Measurements from ENCODE around the gene ANKDD1B. TPM values are rescaled to one million over a fixed set of nuclear protein-coding genes. Genes with fewer than 3 reads are reported as not detected.

ANKDD1B gene
- polyA plus RNA-seq, 3 donors, result 0.16 to 1.1 (median 0.46) TPM

DNA sequence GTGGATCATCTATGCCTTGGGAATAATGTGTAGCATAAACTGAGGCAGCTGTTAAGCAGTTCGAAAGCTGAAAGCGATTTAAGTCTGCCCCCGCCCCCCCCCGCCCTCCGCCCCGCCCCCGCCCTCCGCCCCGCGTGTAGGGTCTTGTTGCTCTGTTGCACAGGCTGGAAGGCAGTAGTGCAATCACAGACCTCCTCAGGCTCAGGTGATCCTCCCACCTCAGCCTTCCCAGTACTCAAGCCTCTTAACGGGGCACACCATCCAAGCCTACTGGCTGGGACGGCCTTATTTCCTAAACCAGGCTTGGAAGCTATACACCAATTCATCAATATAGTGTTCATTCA, 945 bp downstream of the ANKDD1B start:
- 24 to 42% (median 37%) methylated on average over 12 of the region's 12 CpGs for WGBS, 3 donors
- no peak overlapping the region for H3K27ac ChIP-seq (ENCODE audit: low read depth, low read length)

DNA sequence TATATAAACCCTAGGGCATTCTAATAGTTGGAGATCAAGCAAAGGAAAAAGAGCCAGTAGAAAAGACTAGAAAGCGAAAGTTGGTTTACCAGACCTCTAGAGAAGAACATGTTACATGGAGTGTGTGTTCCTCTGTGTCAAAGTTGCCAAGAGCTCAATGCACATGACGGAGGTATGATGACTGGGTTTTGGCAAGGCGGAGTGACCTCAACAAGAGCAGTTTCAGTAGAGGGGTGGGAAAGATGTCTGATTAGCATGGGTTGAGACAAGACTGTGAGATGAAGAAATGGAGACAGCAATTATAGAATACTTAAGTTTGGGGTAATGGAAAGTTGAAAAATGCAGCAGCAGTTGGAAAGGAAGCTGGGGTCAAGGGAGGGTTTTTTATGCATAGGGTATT, 1.6 kb downstream of the ANKDD1B start:
- 96 to 97% (median 97%) methylated on average over 3 of the region's 3 CpGs for WGBS, 3 donors
- H3K27ac ChIP-seq (ENCODE audit: low read depth, low read length), result no peak overlapping the region

DNA sequence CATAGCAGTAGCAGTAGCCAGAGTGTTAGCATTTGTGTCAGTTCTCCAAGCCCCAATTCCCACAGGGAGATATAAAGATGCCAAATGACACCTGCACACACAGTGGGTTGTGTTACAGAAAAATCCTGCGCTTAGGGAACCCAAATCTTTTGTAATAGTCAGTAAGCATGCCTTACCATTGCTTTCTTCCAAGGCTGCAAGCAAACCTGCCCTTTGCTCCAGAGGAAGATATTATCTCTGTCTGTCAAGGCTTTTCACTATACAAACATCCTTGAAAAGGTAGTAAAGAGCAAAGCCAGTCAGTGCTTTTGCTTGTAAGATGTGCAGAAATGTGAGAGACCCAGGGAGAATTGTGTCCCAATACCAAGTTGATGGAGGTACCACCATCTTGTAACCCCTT, 2.9 kb downstream of the ANKDD1B start:
- H3K27ac ChIP-seq (ENCODE audit: low read depth, low read length), result no peak overlapping the region
- WGBS, 3 donors, result 72 to 98% (median 94%) methylated on average over 1 of the region's 1 CpG

DNA sequence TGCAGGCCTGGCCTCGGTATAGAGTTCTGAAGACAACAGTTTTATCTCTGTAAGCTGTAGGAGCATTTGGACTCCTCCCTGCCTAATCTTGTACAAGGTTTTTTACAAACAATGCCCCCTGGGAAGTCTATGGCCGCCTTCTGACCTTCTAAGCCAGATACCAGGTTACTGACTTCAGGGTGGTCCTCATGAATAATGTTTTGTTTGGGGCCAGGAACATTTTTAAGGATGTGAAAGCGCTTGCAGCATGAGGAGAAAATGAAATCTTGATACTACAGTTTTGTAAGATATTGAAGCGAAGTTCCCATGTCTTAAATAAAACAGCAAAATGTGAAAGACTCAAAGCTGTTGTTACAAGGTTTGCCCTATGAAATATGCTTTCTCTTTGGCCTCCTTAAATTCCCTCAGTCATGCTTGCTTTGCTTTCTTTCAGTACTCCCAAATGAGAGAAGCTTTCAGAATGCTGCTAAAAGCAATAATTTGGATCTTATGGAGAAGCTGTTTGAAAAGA, 5.2 kb downstream of the ANKDD1B start:
- 64 to 77% (median 65%) methylated on average over 4 of the region's 4 CpGs for WGBS, 3 donors
- no peak overlapping the region for H3K27ac ChIP-seq (ENCODE audit: low read depth, low read length)

DNA sequence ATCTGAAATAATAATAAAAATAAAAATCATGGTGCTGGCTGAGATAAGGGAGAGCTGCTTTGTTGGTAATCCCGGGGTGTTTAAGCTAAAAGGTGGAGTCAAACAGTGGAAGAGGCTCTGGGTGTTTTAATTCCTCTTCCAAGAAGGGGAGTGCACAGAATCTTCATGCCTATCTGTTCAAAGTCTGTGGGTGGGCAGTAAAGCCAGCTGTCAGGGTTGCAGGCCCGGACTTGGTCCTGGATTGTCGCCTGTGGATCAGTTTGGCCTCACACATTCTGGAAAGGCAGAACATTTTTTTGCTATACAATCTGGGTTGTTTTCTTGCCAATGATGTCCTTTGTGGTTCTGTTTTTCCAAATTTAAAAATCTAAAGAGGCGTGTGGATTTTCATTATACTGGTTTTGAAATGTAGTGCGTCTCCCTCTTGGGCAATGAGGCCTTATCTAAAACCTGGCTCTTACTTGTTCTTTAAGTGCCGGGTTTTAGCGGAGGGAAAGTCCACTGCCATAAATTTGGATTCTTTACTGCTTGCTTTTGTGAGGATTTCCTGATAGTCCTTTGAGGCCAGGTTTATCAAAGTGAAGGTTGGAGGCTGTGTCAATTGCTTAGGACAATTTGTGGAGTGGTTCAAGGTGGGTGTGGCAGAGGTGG, 5.8 kb downstream of the ANKDD1B start:
- WGBS, 3 donors, result 65 to 78% (median 67%) methylated on average over 7 of the region's 7 CpGs
- H3K27ac ChIP-seq (ENCODE audit: low read depth, low read length), result no peak overlapping the region

DNA sequence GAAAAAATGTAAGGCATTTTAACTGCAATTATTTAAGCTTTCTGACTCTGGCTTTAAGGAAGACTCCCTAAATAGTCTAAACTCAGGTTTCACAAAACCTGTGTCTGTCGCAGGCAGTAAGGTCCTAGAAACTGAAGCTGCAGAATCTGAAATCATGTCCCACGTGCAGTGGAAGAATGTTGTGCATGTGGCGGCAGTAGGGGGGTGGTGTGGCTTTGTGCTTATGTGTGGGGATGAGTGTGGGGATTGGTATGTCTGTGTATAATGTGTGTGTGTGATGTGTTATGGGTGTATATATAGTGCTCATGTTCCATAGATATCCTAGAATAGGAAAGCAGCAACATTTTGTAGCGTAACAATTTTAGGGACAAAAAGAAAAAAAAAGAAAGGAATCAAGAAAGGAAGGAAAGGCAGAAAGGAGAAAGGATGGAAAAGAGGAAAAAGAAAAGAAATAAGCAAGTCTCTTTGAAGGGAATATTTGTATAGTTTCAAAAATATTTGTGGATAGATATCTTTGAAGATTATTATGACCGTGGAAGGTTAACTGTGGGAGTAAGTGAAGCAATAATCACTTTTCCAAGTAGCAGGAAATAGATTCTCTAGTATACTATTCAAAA, 6.6 kb downstream of the ANKDD1B start:
- 84 to 93% (median 89%) methylated on average over 5 of the region's 5 CpGs for WGBS, 3 donors
- H3K27ac ChIP-seq (ENCODE audit: low read depth, low read length), result no peak overlapping the region

DNA sequence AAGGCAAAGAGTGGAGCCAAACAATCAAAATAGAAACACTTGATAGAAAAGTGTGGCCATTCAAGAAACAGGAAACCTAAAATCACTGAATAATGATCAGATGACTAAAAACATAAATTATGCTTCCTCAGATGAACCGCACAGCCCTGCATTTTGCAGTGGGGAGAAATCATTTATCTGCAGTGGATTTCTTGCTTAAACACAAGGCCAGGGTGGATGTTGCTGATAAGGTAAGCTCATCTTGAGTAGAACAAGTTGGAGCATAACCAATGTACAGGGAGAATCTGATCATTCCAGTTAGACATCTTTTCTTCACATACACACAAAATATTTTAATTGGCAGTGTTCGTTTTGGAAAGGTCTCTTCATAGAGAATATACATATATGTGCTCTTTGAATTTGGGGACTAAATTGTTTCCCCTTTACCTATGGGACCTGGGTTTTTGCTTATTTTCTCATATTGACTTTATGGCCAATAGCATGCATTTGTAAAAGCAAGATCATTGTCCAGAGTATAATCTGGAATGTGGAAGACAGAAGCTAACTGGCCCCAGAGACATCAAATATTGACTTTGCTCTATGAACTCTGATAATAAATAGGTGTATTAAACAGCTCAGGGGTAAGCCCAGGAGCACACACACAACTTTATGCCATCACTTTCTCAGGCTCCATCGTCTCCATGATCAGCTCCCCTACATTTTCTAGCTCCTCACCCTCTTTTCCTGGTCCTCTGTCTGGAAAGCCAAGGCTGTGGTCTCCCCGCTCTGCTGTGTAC, 9.1 kb downstream of the ANKDD1B start:
- H3K27ac ChIP-seq (ENCODE audit: low read depth, low read length), result no peak overlapping the region
- WGBS, 3 donors, result 67% methylated on average over 4 of the region's 4 CpGs

DNA sequence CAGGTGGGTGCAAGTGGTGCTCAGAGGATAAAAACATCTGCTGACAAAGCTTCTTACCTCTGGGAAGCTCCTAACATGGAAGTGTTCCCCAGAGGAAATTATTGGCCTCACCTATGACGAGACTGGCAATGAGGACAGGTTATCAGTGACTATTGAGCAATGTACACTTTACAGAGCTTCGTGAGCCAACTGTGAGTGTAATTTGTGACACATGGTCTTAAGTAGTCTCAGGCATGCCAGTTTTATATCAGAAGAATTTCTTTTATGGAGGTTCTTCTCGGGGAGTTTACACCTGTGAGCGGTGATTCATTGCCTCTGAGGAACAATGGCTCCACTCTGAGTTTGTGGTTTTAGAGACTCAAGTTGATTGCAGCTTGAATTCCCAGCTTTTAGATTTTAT, 11.3 kb downstream of the ANKDD1B start:
- 55 to 91% (median 85%) methylated on average over 4 of the region's 4 CpGs for WGBS, 3 donors
- no peak overlapping the region for H3K27ac ChIP-seq (ENCODE audit: low read depth, low read length)

DNA sequence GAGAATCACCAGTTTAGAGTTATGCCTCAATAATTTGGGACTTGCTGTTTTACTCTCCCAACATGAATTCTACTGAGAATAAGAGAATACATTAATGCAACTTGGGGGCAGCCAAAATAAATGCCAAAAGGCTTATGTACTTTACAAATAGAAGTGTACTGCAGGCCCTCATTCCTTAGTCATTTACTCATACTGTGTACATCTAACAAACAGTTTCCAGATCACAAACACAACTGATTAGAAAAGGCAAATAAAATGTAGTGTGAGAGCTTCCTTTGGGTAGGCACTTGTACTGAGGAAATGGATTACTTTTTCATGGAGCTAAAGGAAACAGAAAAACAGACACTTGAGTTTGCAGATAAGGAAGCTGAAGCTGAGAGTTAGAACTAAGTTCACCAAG, 12.6 kb downstream of the ANKDD1B start:
- H3K27ac ChIP-seq (ENCODE audit: low read depth, low read length), result no peak overlapping the region

DNA sequence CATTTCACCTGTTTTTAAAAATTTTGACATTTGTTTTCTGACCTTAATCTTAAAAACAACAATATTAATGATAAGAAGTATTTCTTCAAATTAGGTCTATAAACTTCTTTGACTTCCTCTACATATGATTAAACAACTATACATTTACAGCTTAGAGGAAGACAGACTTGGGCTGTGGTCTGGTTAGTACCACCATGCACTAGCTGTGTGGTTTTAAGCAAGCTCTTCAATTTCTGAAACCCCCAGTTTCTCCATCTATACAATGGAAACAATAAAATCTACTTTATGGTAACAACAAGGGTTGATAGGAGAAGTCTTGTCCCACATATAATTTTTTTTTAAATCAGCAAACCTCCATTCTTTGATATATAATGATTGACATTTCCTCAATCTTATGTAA, 15.7 kb downstream of the ANKDD1B start:
- H3K27ac ChIP-seq (ENCODE audit: low read depth, low read length), result no peak overlapping the region

DNA sequence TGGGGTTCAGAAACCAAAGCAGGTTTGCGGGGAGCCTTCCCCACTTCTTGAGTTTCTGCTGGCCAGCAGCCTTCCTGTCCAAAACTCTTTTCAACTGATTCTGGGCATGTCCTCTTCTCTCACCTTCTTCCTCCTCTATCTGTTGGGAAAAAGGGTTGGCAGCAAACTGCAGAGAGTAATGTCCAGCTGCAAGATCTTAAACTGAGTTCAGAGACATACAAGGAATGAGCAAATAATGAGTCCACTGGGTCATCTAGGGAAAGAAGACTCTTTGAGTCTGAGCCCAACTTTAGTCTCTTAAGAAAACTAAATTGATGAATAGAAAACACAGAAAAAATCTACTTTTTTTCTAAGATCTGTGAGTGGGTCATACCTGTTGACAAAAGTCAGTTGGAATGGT, 16.5 kb downstream of the ANKDD1B start:
- H3K27ac ChIP-seq (ENCODE audit: low read depth, low read length), result no peak overlapping the region
- 90 to 100% (median 92%) methylated on average over 1 of the region's 1 CpG for WGBS, 3 donors

DNA sequence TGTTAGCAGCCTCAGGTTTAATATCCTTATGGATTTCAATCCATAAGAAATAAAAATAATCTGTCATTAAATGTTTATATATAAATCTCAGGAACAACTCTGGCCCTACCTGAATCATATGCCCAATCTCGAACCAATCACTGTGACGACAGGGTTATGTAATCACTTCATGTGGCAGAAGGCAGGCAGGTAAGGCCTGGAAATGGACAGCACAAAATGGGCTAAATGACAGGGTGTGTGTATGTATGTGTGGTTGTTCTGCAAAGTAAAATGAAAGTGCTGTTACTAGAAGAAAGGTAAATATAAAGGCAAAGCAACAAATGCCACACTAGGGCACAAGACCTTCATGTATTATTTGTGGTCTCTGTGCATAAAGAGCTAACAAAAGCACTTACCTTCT, 19.6 kb downstream of the ANKDD1B start:
- H3K27ac ChIP-seq (ENCODE audit: low read depth, low read length), result no peak overlapping the region
- WGBS, 3 donors, result 84 to 93% (median 87%) methylated on average over 2 of the region's 2 CpGs

DNA sequence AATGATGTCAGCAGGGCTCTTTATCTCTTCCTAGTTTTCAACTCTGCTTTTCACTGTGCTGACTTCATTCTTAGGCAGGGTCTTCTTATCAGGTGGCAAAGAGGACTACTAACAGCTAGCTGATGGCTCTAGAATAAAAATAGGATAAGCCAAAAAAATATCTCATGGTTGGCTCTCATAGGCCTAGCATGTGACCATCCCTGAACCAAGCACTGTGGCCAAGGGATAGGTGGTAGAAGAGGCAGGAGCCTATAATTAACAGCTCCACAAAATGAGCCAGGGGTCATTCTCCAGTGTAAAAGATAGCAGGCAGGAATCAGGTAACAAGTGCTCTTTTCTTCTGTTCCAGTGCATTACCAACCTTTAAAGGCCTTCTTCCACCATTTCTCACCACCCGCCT, 21.1 kb downstream of the ANKDD1B start:
- WGBS, 3 donors, result 96 to 100% (median 100%) methylated on average over 1 of the region's 1 CpG
- no peak overlapping the region for H3K27ac ChIP-seq (ENCODE audit: low read depth, low read length)

DNA sequence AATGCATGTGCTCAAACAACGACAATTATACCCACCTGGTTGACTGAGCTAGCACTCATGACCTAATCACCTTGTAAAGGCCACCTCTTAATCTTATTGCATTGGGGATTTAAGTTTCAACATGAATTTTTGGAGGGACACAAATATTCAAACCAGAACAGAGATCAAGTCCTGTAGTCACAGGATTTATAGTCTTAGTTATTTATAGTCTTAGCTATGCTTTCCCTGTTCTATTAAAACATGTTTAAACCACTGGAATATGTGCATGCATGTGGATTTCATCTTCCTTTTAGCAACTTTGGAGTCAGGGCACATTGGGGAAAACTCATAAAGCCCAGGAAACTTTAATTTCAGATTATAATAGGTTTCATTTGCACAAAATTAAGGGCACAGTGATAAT, 26.7 kb downstream of the ANKDD1B start:
- 92 to 97% (median 94%) methylated on average over 1 of the region's 1 CpG for WGBS, 3 donors
- no peak overlapping the region for H3K27ac ChIP-seq (ENCODE audit: low read depth, low read length)

DNA sequence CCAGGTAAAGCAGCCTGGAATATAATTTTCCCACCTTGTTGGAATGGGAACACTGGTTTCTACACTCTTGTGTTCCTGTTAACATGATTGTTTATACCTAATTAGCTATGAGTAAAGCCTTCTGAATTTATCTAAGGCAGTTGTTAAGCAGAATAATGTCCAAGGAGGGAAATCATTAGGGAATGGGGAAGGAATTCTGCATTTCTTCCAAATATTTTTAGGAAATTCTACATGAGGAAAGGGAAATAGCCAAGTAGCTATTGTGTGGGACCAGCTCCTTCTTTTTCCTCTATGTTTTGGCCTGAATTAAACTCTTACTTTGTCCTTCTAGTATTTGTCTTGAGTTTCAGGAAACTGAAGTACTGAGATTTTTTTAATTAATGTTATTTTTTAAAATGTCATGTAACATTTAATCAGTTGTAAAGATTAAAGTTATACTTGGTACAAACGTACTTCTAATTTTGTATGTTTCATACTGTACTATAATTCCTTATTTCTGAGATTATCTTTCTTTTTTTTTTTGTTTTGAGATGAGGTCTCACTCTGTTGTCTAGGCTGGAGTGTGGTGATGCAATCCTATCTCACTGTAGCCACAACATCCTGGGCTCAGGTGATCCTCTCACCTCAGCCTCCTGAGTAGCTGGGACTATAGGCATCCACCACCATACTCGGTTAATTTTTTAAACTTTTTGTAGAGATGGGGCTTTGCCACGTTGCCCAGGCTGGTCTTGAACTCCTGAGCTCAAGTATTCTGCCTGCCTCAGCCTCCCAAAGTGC, 28.5 kb downstream of the ANKDD1B start:
- WGBS, 3 donors, result 60 to 69% (median 62%) methylated on average over 3 of the region's 3 CpGs
- no peak overlapping the region for H3K27ac ChIP-seq (ENCODE audit: low read depth, low read length)

DNA sequence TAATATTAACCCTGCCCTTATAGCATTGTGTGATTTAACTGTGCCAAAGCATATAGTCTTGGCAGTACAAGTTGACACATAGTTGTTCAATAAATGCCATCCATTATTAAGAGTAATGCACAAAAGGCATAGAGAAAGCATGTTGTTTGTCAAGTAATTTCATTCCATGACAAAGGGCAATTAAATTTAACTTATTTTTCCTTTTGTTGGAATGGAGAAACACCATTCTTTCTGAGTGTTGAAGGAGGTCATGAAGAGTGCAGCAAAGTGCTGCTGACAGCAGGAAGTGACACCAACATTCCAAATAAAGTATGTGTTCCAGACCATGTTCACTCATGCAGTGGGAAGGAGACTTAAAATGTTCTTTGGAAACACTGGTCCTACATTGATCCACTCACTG, 29.1 kb downstream of the ANKDD1B start:
- H3K27ac ChIP-seq (ENCODE audit: low read depth, low read length), result no peak overlapping the region

DNA sequence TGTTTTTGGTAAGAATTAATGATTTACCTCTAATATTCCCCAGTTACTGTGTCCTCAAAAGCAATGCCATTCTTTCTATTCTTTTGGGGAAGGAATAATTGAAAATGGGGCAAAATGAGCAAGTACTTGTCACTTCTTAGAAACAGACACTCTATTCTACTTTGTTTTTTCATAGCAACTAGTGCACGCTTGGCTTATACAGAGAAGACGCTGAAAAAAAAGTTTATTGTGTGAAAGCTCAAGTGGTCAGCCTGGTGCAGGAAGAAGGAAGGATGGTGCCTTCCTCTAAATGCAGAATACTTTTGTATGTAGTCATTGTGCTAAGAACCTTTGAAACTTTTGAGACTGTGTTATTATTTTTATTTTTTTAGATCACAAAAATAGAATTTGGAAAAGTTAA, 29.6 kb downstream of the ANKDD1B start:
- WGBS, 3 donors, result 50 to 83% (median 76%) methylated on average over 2 of the region's 2 CpGs
- no peak overlapping the region for H3K27ac ChIP-seq (ENCODE audit: low read depth, low read length)

DNA sequence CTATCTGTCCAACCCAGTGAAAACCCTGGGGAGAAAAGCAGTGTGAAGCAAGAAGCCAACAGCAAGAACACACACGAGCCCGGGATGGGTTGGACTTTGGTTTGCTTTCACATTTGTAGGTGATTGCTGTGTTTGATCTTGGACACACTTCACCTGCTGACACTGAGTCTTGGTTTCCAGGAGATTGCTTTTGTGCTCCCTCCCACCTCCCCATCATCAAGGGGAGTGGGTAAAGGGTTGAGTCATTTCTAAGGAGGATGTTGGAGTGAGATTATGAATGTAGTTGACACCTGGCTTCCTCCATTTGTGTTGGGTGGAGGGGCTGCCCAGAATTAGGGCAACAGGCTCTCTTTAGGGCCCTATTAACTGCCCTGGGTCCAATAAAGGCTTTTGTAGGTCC, 37.5 kb downstream of the ANKDD1B start:
- 45 to 85% (median 83%) methylated on average over 2 of the region's 2 CpGs for WGBS, 3 donors
- no peak overlapping the region for H3K27ac ChIP-seq (ENCODE audit: low read depth, low read length)

DNA sequence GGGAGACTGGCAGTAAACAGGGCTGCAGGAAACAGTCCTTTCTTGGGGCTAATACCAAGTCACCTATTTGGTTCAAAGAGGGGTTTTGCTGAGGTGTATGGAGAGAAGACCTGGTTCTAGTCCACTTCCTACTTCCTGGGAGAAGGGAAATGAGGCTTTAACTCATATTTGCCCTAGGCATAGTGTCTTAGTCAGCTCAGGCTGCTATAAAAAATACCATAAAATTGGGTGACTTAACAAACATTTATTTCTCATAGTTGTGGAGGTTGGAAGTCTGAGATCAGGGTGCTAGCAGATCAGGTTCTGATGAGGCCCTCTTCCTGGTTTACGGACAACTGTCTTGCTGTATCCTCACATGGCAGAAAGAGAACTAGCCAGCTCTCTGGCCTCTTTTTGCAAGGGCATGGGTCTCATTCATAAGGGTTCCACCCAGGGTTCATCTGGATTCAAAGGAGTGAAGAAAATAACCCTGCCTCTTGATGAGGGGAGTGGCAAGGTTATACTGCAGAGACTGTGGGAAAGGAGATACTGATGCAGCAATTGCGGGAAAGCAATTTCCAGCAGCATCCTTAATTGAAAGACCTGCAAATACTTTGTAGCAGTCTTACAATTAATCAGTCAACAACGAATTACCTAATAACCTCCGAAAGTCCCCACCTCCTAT, 40.5 kb downstream of the ANKDD1B start:
- WGBS, 3 donors, result 89 to 93% (median 93%) methylated on average over 4 of the region's 4 CpGs

More for the DNA sequence above, 40.5 kb downstream of the ANKDD1B start:
- H3K27ac ChIP-seq (ENCODE audit: low read depth, low read length), result no peak overlapping the region
